Astrocyte of the cerebellum (primary cell): ENCODE measurements around the gene PCDHA4.
"Not testable (repeated sequence)": the region's sequence is repeated elsewhere in the genome, so short reads cannot be mapped to it uniquely, and the experiment has no call there.

Experiments used
- DNase-seq: peaks from one replicate; pipeline ENCODE4 v3.0.0-alpha.2; 2011; ENCODE audit warnings: low read depth
- H3K4me3 ChIP-seq: 2 replicates; pipeline ENCODE4 v1.5.1; 2011; ENCODE audit warnings: mild to moderate bottlenecking, low read depth, low read length, moderate library complexity
- in situ Hi-C: cut with HindIII; loops from 2 replicates; pipeline ENCODE4 v1.10.0; 2017; ENCODE audit warnings: low sequenced_read_pairs
- TF ChIP-seq, protein P1 (sequence below): IDR thresholded peaks from 2 replicates; pipeline ENCODE4 v1.5.1; 2012; ENCODE audit warnings: low read length, low read depth, moderate library complexity, mild to moderate bottlenecking; ENCODE audit errors: missing control alignments

The PCDHA4 gene

DNA sequence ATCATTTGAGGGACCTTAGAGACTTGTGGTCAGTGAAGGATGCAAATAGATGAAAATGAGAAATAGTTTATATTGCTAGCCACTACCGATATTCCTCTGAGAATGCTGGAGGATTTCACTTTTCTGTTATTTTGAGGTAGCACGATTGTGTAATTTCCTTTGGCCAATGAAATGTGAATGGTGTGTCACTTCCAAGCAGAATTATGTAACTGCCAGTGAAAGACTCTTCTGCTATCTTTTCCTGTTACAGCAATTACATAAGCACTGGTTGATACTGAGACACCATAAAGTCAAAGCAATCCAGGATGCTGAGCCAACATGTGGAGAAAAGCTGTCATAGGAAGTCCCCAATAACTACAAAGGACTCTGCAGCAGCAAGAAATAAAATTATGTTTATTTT is 15.8 kb upstream of the PCDHA4 start:
- in situ Hi-C loops, result no loop called here
- no peak overlapping the region for H3K4me3 ChIP-seq
- TF ChIP-seq, protein P1, sequence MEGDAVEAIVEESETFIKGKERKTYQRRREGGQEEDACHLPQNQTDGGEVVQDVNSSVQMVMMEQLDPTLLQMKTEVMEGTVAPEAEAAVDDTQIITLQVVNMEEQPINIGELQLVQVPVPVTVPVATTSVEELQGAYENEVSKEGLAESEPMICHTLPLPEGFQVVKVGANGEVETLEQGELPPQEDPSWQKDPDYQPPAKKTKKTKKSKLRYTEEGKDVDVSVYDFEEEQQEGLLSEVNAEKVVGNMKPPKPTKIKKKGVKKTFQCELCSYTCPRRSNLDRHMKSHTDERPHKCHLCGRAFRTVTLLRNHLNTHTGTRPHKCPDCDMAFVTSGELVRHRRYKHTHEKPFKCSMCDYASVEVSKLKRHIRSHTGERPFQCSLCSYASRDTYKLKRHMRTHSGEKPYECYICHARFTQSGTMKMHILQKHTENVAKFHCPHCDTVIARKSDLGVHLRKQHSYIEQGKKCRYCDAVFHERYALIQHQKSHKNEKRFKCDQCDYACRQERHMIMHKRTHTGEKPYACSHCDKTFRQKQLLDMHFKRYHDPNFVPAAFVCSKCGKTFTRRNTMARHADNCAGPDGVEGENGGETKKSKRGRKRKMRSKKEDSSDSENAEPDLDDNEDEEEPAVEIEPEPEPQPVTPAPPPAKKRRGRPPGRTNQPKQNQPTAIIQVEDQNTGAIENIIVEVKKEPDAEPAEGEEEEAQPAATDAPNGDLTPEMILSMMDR, result no peak

DNA sequence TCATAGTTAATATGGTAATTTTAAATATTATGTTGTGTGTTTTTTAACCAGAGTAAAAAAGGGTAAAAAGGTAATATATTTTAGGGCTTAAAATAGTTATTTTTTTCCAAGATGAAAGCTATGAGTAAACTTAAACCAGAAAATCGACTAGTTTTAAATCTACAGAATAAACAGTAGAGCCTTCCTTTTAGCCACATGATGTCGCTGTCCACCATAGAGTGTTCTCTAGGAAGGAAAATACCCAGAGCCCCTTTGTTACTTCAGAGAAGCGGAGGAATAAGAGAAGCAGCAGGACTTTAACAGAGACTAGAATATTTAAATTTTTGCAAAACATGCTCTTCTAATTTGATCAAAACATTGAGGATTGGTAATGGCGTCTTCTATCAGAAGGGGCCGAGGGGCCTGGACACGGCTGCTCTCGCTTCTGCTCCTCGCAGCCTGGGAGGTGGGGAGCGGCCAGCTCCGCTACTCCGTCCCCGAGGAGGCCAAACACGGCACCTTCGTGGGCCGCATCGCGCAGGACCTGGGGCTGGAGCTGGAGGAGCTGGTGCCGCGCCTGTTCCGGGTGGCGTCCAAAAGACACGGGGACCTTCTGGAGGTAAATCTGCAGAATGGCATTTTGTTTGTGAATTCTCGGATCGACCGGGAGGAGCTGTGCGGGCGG is 12.1 kb upstream of the PCDHA4 start, which contains the start of gene PCDHA2:
TSS of gene PCDHA2 (plus strand) at position 258 of the 664 bp plus-strand sequence.
- DNase-seq, result no peak
- TF ChIP-seq, protein P1, result no peak
- H3K4me3 ChIP-seq, result no peak within 1 kb of the TSS
- in situ Hi-C loops, result no loop called here

More for the DNA sequence above, 15.8 kb upstream of the PCDHA4 start:
- no peak for DNase-seq

DNA sequence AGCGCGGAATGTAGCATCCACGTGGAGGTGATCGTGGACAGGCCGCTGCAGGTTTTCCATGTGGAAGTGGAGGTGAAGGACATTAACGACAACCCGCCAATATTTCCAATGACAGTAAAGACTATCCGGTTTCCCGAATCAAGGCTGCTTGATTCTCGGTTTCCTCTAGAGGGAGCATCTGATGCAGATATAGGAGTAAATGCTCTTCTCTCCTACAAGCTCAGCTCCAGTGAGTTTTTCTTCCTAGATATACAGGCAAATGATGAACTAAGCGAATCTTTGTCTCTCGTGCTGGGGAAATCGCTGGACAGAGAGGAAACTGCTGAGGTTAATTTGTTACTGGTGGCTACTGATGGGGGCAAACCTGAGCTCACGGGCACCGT is 11.6 kb upstream of the PCDHA4 start:
- DNase-seq, result no peak
- H3K4me3 ChIP-seq, result no peak overlapping the region
- in situ Hi-C loops, result no loop called here
- TF ChIP-seq, protein P1, result no peak

DNA sequence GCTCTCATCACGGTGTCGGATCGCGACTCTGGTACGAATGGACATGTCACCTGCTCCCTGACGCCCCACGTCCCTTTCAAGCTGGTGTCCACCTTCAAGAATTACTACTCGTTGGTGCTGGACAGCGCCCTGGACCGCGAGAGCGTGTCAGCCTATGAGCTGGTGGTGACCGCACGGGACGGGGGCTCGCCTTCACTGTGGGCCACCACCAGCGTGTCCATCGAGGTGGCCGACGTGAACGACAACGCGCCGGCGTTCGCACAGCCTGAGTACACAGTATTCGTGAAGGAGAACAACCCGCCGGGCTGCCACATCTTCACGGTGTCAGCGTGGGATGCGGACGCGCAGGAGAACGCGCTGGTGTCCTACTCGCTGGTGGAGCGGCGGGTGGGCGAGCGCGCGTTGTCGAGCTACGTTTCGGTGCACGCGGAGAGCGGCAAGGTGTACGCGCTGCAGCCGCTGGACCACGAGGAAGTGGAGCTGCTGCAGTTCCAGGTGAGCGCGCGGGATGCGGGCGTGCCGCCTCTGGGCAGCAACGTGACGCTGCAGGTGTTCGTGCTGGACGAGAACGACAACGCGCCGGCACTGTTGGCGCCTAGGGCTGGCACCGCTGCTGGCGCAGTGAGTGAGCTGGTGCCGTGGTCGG is 10.7 kb upstream of the PCDHA4 start:
- DNase-seq, H3K4me3 ChIP-seq, in situ Hi-C loops: not testable (repeated sequence)

DNA sequence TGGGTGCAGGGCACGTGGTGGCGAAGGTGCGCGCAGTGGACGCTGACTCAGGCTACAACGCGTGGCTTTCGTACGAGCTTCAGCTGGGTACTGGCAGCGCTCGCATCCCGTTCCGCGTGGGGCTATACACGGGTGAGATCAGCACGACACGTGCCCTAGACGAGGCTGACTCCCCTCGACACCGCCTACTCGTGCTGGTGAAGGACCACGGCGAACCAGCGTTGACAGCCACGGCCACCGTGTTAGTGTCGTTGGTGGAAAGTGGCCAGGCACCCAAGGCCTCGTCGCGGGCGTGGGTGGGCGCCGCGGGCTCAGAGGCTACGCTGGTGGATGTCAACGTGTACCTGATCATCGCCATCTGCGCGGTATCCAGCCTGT is 10.2 kb upstream of the PCDHA4 start:
- no peak overlapping the region for H3K4me3 ChIP-seq
- DNase-seq, result no peak
- TF ChIP-seq, protein P1, result no peak
- in situ Hi-C loops, result no loop called here

DNA sequence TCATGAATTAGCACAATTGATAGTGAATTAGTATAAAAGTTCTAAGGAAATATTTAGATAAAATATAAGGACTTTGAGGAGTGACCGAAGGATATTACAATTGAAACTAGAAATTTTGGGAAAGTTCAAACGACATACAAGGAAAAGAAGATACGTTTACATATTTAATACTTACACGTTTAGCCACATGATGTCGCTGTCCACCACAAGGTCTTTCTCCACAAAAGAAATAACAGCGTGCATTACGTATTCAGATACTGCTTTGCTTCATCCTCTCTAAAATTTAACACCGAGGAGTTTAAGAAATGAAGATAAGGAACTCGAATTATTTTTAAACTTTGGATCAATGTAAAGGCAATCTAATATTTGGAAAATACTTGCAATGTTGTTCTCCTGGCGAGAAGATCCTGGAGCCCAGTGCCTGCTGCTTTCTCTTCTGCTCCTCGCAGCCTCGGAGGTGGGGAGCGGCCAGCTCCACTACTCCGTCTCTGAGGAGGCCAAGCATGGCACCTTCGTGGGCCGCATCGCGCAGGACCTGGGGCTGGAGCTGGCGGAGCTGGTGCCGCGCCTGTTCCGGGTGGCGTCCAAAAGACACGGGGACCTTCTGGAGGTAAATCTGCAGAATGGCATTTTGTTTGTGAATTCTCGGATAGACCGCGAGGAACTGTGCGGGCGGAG is 5.9 kb upstream of the PCDHA4 start, which contains the start of gene PCDHA3:
TSS of gene PCDHA3 (plus strand) at position 242 of the 678 bp plus-strand sequence.
- TF ChIP-seq, protein P1, result no peak
- in situ Hi-C loops, result no loop called here
- DNase-seq, result no peak
- no peak within 1 kb of the TSS for H3K4me3 ChIP-seq

DNA sequence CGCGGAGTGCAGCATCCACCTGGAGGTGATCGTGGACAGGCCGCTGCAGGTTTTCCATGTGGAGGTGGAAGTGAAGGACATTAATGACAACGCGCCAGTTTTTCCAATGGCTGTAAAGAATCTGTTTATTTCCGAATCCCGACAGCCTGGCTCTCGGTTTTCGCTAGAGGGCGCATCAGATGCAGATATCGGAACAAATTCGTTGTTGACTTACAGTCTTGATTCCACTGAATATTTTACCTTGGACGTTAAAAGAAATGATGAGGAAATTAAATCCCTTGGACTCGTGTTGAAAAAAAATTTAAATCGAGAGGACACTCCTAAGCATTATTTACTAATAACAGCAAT is 5.4 kb upstream of the PCDHA4 start:
- no peak for DNase-seq
- no peak overlapping the region for H3K4me3 ChIP-seq
- in situ Hi-C loops, result no loop called here
- TF ChIP-seq, protein P1, result no peak

DNA sequence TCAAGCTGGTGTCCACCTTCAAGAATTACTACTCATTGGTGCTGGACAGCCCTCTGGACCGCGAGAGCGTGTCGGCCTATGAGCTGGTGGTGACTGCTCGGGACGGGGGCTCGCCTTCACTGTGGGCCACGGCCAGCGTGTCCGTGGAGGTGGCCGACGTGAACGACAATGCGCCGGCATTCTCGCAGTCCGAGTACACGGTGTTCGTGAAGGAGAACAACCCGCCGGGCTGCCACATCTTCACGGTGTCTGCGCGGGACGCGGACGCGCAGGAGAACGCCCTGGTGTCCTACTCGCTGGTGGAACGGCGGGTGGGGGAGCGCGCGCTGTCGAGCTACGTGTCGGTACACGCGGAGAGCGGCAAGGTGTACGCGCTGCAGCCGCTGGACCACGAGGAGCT is 4.5 kb upstream of the PCDHA4 start:
- DNase-seq, H3K4me3 ChIP-seq, in situ Hi-C loops: not testable (repeated sequence)
